Uterus (tissue), 2 donors: ENCODE results near the gene RUSF1.

Source experiments
- CTCF ChIP-seq, 4 experiments: fragments of 200-600 bp in 2 of 4; fragments of 450-650 bp in 2 of 4; sonication (generic) in 2 of 4; IDR thresholded peaks; one replicate each; pipeline ENCODE4 v1.5.1; 2016 to 2019; ENCODE audit warnings: antibody characterized with exemption in 4 of 4, mild to moderate bottlenecking in 2 of 4, moderate library complexity in 1 of 4
- POLR2A ChIP-seq, 2 donors: fragments of 450-650 bp; IDR thresholded peaks; one replicate each; pipeline ENCODE4 v1.6.1; 2016; ENCODE audit warnings: antibody characterized with exemption in 2 of 2, mild to moderate bottlenecking in 1 of 2, moderate library complexity in 1 of 2

- no peak for TF ChIP-seq CTCF (IDR thresholded peaks at IDR 0.05)
- TF ChIP-seq POLR2A (IDR thresholded peaks at IDR 0.05), result no peak
Observed at GRCh38 chr16:31489616-31490584, 18.3 kb downstream of the RUSF1 start.
